GM12873 (cell line): ENCODE results near the gene FCAMR.

Experiments used
- CTCF ChIP-seq: IDR thresholded peaks from 2 replicates; pipeline ENCODE4 v1.5.1; 2012; ENCODE audit warnings: low read depth, mild to moderate bottlenecking, moderate library complexity, low read length, control low read depth; ENCODE audit not compliant: insufficient read depth; ENCODE audit errors: missing control alignments

The FCAMR gene

GRCh38 chr1:206912445-206913095 is 57.7 kb downstream of the FCAMR start:
- peak; percentile 82 for TF ChIP-seq CTCF

- TF ChIP-seq CTCF: peak; percentile 71
Observed at GRCh38 chr1:206911064-206911663, 59.1 kb downstream of the FCAMR start.

- TF ChIP-seq CTCF: no peak
Observed at GRCh38 chr1:206909883-206910318, 60.4 kb downstream of the FCAMR start.

- no peak for TF ChIP-seq CTCF
Observed at GRCh38 chr1:206909161-206909882, 60.9 kb downstream of the FCAMR start.

- no peak for TF ChIP-seq CTCF
Observed at GRCh38 chr1:206908038-206908437, 62.2 kb downstream of the FCAMR start.
